ENCODE data around the gene CDH12. TPM values are rescaled to one million over a fixed set of nuclear protein-coding genes. Genes with fewer than 3 reads are reported as not detected.

The CDH12 gene
- total RNA-seq, 1 donor from 2014 or later: 23.5 TPM

DNA sequence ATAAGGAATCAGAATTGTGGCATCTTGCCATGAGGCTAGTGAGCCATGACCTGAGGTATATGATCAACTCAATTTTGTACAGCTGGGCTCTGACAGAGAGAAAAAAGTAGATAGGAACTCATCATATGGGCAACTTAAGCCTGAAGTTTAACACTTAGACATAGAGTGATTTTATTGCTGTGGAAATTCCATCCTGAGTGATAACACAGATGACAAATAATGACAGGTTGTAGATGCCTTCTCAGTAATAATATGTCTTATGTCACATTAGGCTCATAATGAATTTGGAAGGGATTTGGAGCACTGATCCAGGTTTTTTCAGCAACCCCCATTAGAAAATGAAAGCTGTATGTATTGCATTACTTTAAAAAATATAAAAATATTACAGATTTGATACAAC, 744.6 kb downstream of the CDH12 start:
- H3K4me3 Mint-ChIP-seq (ENCODE audit: unreplicated experiment): no peak overlapping the region
- H3K27ac Mint-ChIP-seq (ENCODE audit: unreplicated experiment): no peak overlapping the region
- H3K4me1 Mint-ChIP-seq (ENCODE audit: low read depth, unreplicated experiment): no peaks in the 10 kb centered on the region
- no peaks in the 10 kb centered on the region for H3K36me3 Mint-ChIP-seq (ENCODE audit: unreplicated experiment)
- no peaks in the 10 kb centered on the region for H3K9me3 Mint-ChIP-seq (ENCODE audit: unreplicated experiment)
- DNase-seq: no peak
- TF ChIP-seq, protein P1, sequence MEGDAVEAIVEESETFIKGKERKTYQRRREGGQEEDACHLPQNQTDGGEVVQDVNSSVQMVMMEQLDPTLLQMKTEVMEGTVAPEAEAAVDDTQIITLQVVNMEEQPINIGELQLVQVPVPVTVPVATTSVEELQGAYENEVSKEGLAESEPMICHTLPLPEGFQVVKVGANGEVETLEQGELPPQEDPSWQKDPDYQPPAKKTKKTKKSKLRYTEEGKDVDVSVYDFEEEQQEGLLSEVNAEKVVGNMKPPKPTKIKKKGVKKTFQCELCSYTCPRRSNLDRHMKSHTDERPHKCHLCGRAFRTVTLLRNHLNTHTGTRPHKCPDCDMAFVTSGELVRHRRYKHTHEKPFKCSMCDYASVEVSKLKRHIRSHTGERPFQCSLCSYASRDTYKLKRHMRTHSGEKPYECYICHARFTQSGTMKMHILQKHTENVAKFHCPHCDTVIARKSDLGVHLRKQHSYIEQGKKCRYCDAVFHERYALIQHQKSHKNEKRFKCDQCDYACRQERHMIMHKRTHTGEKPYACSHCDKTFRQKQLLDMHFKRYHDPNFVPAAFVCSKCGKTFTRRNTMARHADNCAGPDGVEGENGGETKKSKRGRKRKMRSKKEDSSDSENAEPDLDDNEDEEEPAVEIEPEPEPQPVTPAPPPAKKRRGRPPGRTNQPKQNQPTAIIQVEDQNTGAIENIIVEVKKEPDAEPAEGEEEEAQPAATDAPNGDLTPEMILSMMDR (IDR thresholded peaks at IDR 0.05; ENCODE audit: partially characterized antibody, unreplicated experiment): no peak
- H3K27me3 Mint-ChIP-seq (ENCODE audit: unreplicated experiment): no peaks in the 10 kb centered on the region

DNA sequence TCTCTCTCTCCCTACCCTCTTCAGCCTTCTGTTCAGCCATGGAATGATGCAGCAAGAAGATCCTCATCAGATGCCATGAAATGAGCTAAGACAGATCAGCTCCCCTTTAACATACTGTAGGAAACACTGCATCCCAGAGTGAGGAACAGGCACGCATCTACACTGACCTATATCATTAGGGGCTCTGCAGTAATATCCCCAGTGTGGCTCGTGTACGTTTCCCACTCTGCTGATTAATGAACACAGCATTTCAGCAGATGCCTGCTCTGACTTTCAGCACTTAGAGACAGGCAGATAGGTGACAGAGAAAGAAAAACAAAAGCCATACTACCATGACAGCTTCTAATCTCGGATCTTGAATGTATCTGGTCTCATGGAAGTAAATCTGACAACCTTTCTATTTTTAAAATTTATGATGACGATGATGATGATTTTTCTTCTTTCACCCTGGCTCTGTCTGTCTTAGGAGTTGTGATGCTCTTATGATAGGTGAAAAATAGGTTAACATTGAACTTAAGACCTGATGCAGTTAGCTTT, 750.3 kb downstream of the CDH12 start:
- no peaks in the 10 kb centered on the region for H3K9me3 Mint-ChIP-seq (ENCODE audit: unreplicated experiment)
- H3K27me3 Mint-ChIP-seq (ENCODE audit: unreplicated experiment): no peaks in the 10 kb centered on the region
- H3K4me3 Mint-ChIP-seq (ENCODE audit: unreplicated experiment): no peak overlapping the region
- peaks cover 5% of the 10 kb centered on the region for H3K4me1 Mint-ChIP-seq (ENCODE audit: low read depth, unreplicated experiment)
- no peaks in the 10 kb centered on the region for H3K36me3 Mint-ChIP-seq (ENCODE audit: unreplicated experiment)
- H3K27ac Mint-ChIP-seq (ENCODE audit: unreplicated experiment): peak overlapping the region; percentile 69
- DNase-seq: no peak
- TF ChIP-seq, protein P1 (IDR thresholded peaks at IDR 0.05; ENCODE audit: partially characterized antibody, unreplicated experiment): no peak

DNA sequence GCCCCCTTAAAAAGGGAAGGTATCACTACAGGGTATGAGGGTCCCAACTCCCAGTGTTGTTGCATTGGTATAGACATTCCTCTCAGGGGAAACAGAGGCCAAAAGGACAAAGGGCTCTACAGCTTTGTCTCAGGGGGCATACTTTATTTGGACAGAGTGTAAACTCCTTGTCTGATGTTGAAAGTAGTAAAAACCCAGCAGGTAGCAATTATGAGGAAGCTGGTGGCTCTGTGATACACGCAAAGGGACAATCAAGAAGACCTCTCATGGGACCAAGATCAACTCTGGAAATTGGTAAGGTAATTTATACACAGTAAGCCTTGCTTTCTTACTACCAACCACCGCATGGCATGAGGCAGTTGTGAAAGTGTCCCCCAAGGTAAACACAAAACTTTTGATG, 764.6 kb downstream of the CDH12 start:
- Mint-ChIP-seq H3K4me1 (ENCODE audit: low read depth, unreplicated experiment) (peaks cover 4% of the 10 kb centered on the region), H3K9me3 (ENCODE audit: unreplicated experiment) (peaks cover 1% of the 10 kb centered on the region), H3K27me3 (ENCODE audit: unreplicated experiment) (no peaks in the 10 kb centered on the region), H3K36me3 (ENCODE audit: unreplicated experiment) (no peaks in the 10 kb centered on the region), H3K4me3 (ENCODE audit: unreplicated experiment) (no peak overlapping the region), H3K27ac (ENCODE audit: unreplicated experiment) (no peak overlapping the region)
- TF ChIP-seq, protein P1 (IDR thresholded peaks at IDR 0.05; ENCODE audit: partially characterized antibody, unreplicated experiment): no peak
- DNase-seq: no peak

DNA sequence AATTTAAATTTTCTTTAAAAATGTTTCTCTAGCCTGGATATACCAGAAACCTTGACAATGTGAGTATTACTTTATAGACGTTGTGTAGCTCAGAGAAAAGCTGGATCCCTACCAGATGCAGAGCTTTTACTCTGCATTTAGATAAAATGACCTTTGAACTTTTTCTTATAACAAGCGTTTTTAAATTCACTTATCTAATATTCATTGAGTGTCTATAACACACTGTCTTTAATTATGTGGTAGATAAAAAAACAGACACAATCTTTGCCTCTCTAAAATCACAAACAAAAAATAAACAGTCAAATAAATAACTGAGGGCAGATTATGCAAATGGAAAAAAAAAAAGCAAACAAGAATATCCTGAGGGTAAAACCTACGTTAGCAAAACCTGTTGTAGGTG, 773.6 kb downstream of the CDH12 start:
- H3K4me1 Mint-ChIP-seq (ENCODE audit: low read depth, unreplicated experiment): peaks cover 2% of the 10 kb centered on the region
- H3K27me3 Mint-ChIP-seq (ENCODE audit: unreplicated experiment): no peaks in the 10 kb centered on the region
- TF ChIP-seq, protein P1 (IDR thresholded peaks at IDR 0.05; ENCODE audit: partially characterized antibody, unreplicated experiment): no peak
- no peaks in the 10 kb centered on the region for H3K36me3 Mint-ChIP-seq (ENCODE audit: unreplicated experiment)
- no peak overlapping the region for H3K27ac Mint-ChIP-seq (ENCODE audit: unreplicated experiment)
- no peaks in the 10 kb centered on the region for H3K9me3 Mint-ChIP-seq (ENCODE audit: unreplicated experiment)
- no peak overlapping the region for H3K4me3 Mint-ChIP-seq (ENCODE audit: unreplicated experiment)
- DNase-seq: no peak

DNA sequence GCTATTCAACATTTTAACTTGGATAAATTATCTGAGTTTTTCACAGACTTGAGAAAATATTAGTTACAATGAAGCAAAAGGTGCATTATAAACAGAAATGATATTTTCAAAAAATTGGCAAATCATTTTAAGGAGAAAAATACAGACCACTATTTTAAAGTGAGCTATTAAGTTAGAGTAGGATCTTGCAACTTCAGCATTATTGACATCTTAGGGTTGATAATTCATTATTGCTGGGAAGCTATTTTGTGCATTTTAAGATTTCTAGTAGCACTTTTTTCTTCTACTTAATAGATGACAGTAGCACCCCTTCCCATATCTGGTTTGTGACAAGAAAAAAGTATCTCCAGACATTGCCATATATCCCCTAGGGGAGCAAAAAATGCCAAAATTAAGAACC, 774.1 kb downstream of the CDH12 start:
- DNase-seq: no peak
- TF ChIP-seq, protein P1 (IDR thresholded peaks at IDR 0.05; ENCODE audit: partially characterized antibody, unreplicated experiment): no peak
- H3K27ac Mint-ChIP-seq (ENCODE audit: unreplicated experiment): no peak overlapping the region
- H3K4me3 Mint-ChIP-seq (ENCODE audit: unreplicated experiment): no peak overlapping the region
- no peaks in the 10 kb centered on the region for H3K36me3 Mint-ChIP-seq (ENCODE audit: unreplicated experiment)
- no peaks in the 10 kb centered on the region for H3K4me1 Mint-ChIP-seq (ENCODE audit: low read depth, unreplicated experiment)
- H3K27me3 Mint-ChIP-seq (ENCODE audit: unreplicated experiment): no peaks in the 10 kb centered on the region
- no peaks in the 10 kb centered on the region for H3K9me3 Mint-ChIP-seq (ENCODE audit: unreplicated experiment)
